HG02623 (cell line): ENCODE data around the gene CUTA.
"Not testable (repeated sequence)": the region's sequence is repeated elsewhere in the genome, so short reads cannot be mapped to it uniquely, and the experiment has no call there.

Experiments
- ATAC-seq: cut with Tn5 transposase; IDR thresholded peaks from one replicate; pipeline ENCODE4 v1.9.1; 2021; ENCODE audit warnings: moderate library complexity; ENCODE audit not compliant: unreplicated experiment

Gene CUTA

GRCh38 chr6:33373960-33374910, 43.7 kb downstream of the CUTA start:
- no peak for ATAC-seq

GRCh38 chr6:33372526-33373123, 45.3 kb downstream of the CUTA start:
- ATAC-seq, result no peak

GRCh38 chr6:33371901-33372300, 46.0 kb downstream of the CUTA start:
- ATAC-seq, result not testable (repeated sequence)

- not testable (repeated sequence) for ATAC-seq
Observed at GRCh38 chr6:33367715-33368025, 50.2 kb downstream of the CUTA start.

- no peak for ATAC-seq
Observed at GRCh38 chr6:33367009-33367714, 50.7 kb downstream of the CUTA start.
